ENCODE measurements around the gene AKAP13. TPM values are rescaled to one million over a fixed set of nuclear protein-coding genes. Genes with fewer than 3 reads are reported as not detected.

Gene AKAP13
- total and polyA plus RNA-seq, 2 of the 8 experiments (the other 6 are each of a cell fraction or from before 2014, with no cell fraction given) = 14.0 to 46.2 TPM

DNA sequence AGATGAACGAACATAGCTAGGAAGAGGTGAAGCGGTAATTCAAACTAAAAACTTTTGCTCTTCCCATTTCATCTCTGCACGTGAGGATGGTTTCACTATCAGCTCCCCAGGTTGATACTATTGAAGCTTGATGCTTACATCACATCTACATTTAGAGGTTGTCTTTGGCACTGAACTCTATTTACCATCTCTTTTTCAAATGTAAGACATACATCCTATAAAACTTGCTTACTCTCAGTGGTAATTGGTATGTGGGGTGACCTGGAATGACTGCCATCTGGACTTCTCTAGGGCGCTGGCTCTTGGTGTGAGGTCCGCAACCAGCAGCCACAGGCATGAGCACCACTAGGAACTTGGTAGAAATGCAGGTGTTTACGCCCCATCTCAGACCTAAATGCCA, 118.1 kb downstream of the AKAP13 start:
- Histone ChIP-seq H4K8ac (ENCODE audit: extremely low read depth, insufficient read depth, low read length) (no peak overlapping the region), H3K4me1 (replicated peaks in 1 of 4; ENCODE audit: control insufficient read depth in 3 of 4, insufficient read depth in 4 of 4, low read length in 3 of 4) (peaks cover 0 to 17% (median 4%) of the 10 kb centered on the region in 4 experiments; a peak in 5 of 7 replicates), H3K36me3 (ENCODE audit: control insufficient read depth in 2 of 4, insufficient read depth in 4 of 4, low read length in 3 of 4) (no peaks in the 10 kb centered on the region), H2AFZ (ENCODE audit: low read length) (no peak overlapping the region), H4K91ac (replicated peaks; ENCODE audit: insufficient read length, low read length) (no peak overlapping the region), H4K5ac (ENCODE audit: insufficient read length, low read depth, low read length) (no peak overlapping the region), H3K79me2 (ENCODE audit: control insufficient read depth in 1 of 2, insufficient read depth in 2 of 2, low read length in 2 of 2) (peaks cover 0 to 60% of the 10 kb centered on the region in 2 experiments; a peak in 2 of 4 replicates), H3K23ac (ENCODE audit: insufficient read length) (no peak overlapping the region), H2BK20ac (ENCODE audit: low read length) (no peak overlapping the region), H3K9me3 (ENCODE audit: insufficient read depth in 2 of 2, low read depth in 1 of 2, low read length in 1 of 2) (no peaks in the 10 kb centered on the region), H3K27ac (ENCODE audit: low read depth, low read length) (no peak overlapping the region), H2BK120ac (replicated peaks; ENCODE audit: low read depth, low read length) (no peak overlapping the region), H3K79me1 (ENCODE audit: low read depth, low read length) (peaks cover 5% of the 10 kb centered on the region; the same call in 1 of the 2 replicates), H3K27me3 (replicated peaks in 1 of 4; ENCODE audit: control insufficient read depth in 3 of 4, extremely low read depth in 1 of 4, insufficient read depth in 3 of 4, low read length in 3 of 4) (no peaks in the 10 kb centered on the region), H2BK12ac (ENCODE audit: low read depth, low read length) (no peak overlapping the region), H3K4me2 (ENCODE audit: insufficient read depth in 1 of 2, low read depth in 2 of 2, low read length in 2 of 2) (no peak overlapping the region), H2BK5ac (ENCODE audit: low read depth, low read length) (no peak overlapping the region), H3K14ac (ENCODE audit: insufficient read length) (no peak overlapping the region), H3K23me2 (ENCODE audit: low read depth, low read length) (no peaks in the 10 kb centered on the region), H3K18ac (ENCODE audit: extremely low read depth, low read length) (no peak overlapping the region), H3K4ac (replicated peaks; ENCODE audit: insufficient read length, low read depth, low read length) (no peak overlapping the region), H3K56ac (replicated peaks; ENCODE audit: insufficient read length, low read depth, low read length) (no peak overlapping the region), H2BK15ac (ENCODE audit: low read length) (no peak overlapping the region), H3K9ac (replicated peaks in 1 of 4; ENCODE audit: extremely low read depth in 1 of 4, low read depth in 3 of 4, low read length in 3 of 4) (no peak overlapping the region), H4K20me1 (replicated peaks in 1 of 2; ENCODE audit: control insufficient read depth in 1 of 2, insufficient read depth in 2 of 2, low read length in 2 of 2) (peaks cover 2 to 7% of the 10 kb centered on the region in 2 experiments), H2AK5ac (ENCODE audit: low read depth, low read length) (no peak overlapping the region), H3K4me3 (ENCODE audit: extremely low read depth in 1 of 4, insufficient read depth in 2 of 4, low read depth in 3 of 4, low read length in 4 of 4) (no peak overlapping the region)
- POLR2A ChIA-PET (ENCODE audit: partially characterized antibody) = interaction anchor here (1.0 to 1.3 kb wide), 2 partner anchors 9 to 11 kb away, joined by 3 to 5 read pairs; no protein-coding TSS in a partner anchor
- DNase-seq (ENCODE audit: low read depth in 1 of 2, low spot score in 2 of 2) (no peak), FAIRE-seq (no peak)
- CTCF ChIA-PET (ENCODE audit: partially characterized antibody) = interaction anchor here (1.0 to 1.9 kb wide), 3 partner anchors 10 to 191 kb away, joined by 3 to 10 read pairs (median 3); no protein-coding TSS in a partner anchor
- 84% methylated on average over 6 of the region's 6 CpGs; no CpG with 5 or more reads in 1 of the 2 experiments for WGBS, 2 experiments (ENCODE audit: extremely low coverage in 1 of 2, insufficient coverage in 1 of 2, insufficient read length in 1 of 2, insufficient replicate concordance in 2 of 2, low coverage in 1 of 2, low lambda C conversion rate in 2 of 2, missing lambda C conversion rate in 1 of 2)
- TF ChIP-seq ASH2L (IDR thresholded peaks at IDR 0.05; ENCODE audit: low read length) = no peak
- TF ChIP-seq BCL11A (IDR thresholded peaks at IDR 0.05; ENCODE audit: low read depth in 2 of 2, low read length in 2 of 2) = no peak
- no peak for TF ChIP-seq BACH1 (IDR thresholded peaks at IDR 0.05; ENCODE audit: low read length)
- TF ChIP-seq TCF12 (IDR thresholded peaks at IDR 0.05; ENCODE audit: low read depth, low read length) = no peak
- no peak for TF ChIP-seq SP2 (IDR thresholded peaks at IDR 0.05; ENCODE audit: low read length)
- TF ChIP-seq SIN3A (conservative IDR thresholded peaks at IDR 0.05 in 1 of 2, IDR thresholded peaks at IDR 0.05 in 1 of 2; ENCODE audit: low read depth in 1 of 2, low read length in 2 of 2) = no peak
- no peak for TF ChIP-seq ZNF274 (IDR thresholded peaks at IDR 0.05; ENCODE audit: borderline replicate concordance, extremely low read depth, low read length)
- TF ChIP-seq SAP30 (IDR thresholded peaks at IDR 0.05; ENCODE audit: insufficient read depth, insufficient replicate concordance, low read length) = no peak
- TF ChIP-seq, protein P1, sequence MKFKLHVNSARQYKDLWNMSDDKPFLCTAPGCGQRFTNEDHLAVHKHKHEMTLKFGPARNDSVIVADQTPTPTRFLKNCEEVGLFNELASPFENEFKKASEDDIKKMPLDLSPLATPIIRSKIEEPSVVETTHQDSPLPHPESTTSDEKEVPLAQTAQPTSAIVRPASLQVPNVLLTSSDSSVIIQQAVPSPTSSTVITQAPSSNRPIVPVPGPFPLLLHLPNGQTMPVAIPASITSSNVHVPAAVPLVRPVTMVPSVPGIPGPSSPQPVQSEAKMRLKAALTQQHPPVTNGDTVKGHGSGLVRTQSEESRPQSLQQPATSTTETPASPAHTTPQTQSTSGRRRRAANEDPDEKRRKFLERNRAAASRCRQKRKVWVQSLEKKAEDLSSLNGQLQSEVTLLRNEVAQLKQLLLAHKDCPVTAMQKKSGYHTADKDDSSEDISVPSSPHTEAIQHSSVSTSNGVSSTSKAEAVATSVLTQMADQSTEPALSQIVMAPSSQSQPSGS (IDR thresholded peaks at IDR 0.05; ENCODE audit: low read length) = no peak
- no peak for TF ChIP-seq GTF2F1 (IDR thresholded peaks at IDR 0.05; ENCODE audit: borderline replicate concordance, low read depth, low read length)
- no peak for TF ChIP-seq NRF1 (IDR thresholded peaks at IDR 0.05; ENCODE audit: low read depth, low read length)
- TF ChIP-seq SRF (IDR thresholded peaks at IDR 0.05; ENCODE audit: low read depth, low read length) = no peak

All from H1 (cell line).